Tibial nerve (tissue), 4 donors: ENCODE data around the gene AGBL1.

Experiments used
- EP300 ChIP-seq, 2 donors: sonication (generic); formaldehyde crosslinking; IDR thresholded peaks; one replicate each; pipeline ENCODE4 v1.6.1; 2017; ENCODE audit warnings: antibody characterized with exemption in 2 of 2, mild to moderate bottlenecking in 1 of 2
- POLR2A ChIP-seq, 2 donors: fragments of 450-650 bp; IDR thresholded peaks; one replicate each; pipeline ENCODE4 v1.6.1; 2017; ENCODE audit warnings: antibody characterized with exemption in 2 of 2, mild to moderate bottlenecking in 2 of 2, moderate library complexity in 2 of 2
- TF ChIP-seq, protein P1 (sequence below), 5 experiments: fragments of 200-600 bp in 3 of 5; fragments of 450-650 bp in 2 of 5; sonication (generic) in 3 of 5; IDR thresholded peaks; one replicate each; pipeline ENCODE4 v1.5.1; 2016 to 2019; ENCODE audit warnings: antibody characterized with exemption in 5 of 5, mild to moderate bottlenecking in 3 of 5, moderate library complexity in 2 of 5

DNA sequence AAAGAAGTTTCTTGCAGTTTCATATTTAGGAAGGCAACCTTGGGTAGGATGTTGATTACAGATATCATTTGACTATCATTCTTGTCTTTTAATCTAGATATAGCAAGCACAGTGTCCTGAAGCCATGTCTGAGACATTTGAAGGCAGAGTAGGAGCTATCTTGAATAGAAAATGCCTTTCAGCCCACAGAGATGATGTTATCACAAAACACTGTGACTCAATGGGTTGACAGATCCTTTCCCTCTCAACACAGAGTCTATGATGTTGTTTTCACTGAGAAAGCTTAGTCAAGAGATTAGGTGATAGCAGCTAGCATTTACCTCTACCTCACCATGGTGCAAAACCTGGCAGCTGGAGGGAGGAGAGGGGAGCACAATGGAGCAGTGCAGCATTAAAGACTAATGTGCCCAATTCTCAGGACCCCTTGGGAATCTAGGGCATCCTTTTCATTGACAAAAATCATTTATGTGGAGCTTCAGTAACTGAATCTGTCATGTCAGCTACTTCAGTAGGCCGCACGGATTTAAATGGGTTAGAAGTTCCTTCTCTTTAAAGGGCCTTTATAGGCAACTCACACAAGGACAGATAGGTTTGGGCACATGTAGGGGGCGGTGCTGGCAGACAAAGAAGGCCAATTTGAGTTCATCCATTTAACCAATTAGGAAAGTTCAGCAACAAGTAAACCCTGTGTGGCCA lies 121.8 kb downstream of the AGBL1 start:
- TF ChIP-seq, protein P1, sequence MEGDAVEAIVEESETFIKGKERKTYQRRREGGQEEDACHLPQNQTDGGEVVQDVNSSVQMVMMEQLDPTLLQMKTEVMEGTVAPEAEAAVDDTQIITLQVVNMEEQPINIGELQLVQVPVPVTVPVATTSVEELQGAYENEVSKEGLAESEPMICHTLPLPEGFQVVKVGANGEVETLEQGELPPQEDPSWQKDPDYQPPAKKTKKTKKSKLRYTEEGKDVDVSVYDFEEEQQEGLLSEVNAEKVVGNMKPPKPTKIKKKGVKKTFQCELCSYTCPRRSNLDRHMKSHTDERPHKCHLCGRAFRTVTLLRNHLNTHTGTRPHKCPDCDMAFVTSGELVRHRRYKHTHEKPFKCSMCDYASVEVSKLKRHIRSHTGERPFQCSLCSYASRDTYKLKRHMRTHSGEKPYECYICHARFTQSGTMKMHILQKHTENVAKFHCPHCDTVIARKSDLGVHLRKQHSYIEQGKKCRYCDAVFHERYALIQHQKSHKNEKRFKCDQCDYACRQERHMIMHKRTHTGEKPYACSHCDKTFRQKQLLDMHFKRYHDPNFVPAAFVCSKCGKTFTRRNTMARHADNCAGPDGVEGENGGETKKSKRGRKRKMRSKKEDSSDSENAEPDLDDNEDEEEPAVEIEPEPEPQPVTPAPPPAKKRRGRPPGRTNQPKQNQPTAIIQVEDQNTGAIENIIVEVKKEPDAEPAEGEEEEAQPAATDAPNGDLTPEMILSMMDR (IDR thresholded peaks at IDR 0.05): no peak
- TF ChIP-seq POLR2A (IDR thresholded peaks at IDR 0.05) (no peak), EP300 (IDR thresholded peaks at IDR 0.05) (no peak)
